Prostate gland (tissue), 2 donors: ENCODE measurements around the gene SMIM31.

Experiments
- CTCF ChIP-seq, 4 experiments: fragments of 200-600 bp in 2 of 4; fragments of 450-650 bp in 2 of 4; sonication (generic) in 2 of 4; IDR thresholded peaks; 1 replicate in 3 of 4; 2 replicates in 1 of 4; pipeline ENCODE4 v1.5.1; 2016 to 2019; ENCODE audit warnings: antibody characterized with exemption in 4 of 4, mild to moderate bottlenecking in 2 of 4, moderate library complexity in 2 of 4
- POLR2A ChIP-seq: fragments of 450-650 bp; IDR thresholded peaks from one replicate; pipeline ENCODE4 v1.6.1; 2016; ENCODE audit warnings: antibody characterized with exemption, mild to moderate bottlenecking
- POLR2AphosphoS5 ChIP-seq: sonication (generic); formaldehyde crosslinking; IDR thresholded peaks from one replicate; pipeline ENCODE4 v1.6.1; 2017; ENCODE audit warnings: antibody characterized with exemption

- TF ChIP-seq CTCF (IDR thresholded peaks at IDR 0.05) = no peak
- no peak for TF ChIP-seq POLR2A
- no peak for TF ChIP-seq POLR2AphosphoS5
Observed at GRCh38 chr4:164716901-164717300, 37.0 kb upstream of the SMIM31 start.
